ENCODE measurements around the gene LEFTY1.

Gene LEFTY1

GRCh38 chr1:225909477-225909876, 20.5 kb upstream of the LEFTY1 start:
- Histone ChIP-seq H3K9ac (ENCODE audit: low read length) (no peak overlapping the region), H3K36me3 (ENCODE audit: control insufficient read depth, insufficient read depth, low read length) (no peaks in the 10 kb centered on the region), H3K4me1 (ENCODE audit: control insufficient read depth, insufficient read depth, low read length) (peaks cover 33% of the 10 kb centered on the region), H3K9me3 (ENCODE audit: control insufficient read depth, low read length) (no peaks in the 10 kb centered on the region), H3K4me3 (ENCODE audit: low read length) (no peak overlapping the region), H3K27me3 (ENCODE audit: control insufficient read depth, insufficient read depth, low read length) (no peaks in the 10 kb centered on the region)

- no peak overlapping the region for H3K4me3 ChIP-seq (ENCODE audit: low read length)
- no peaks in the 10 kb centered on the region for H3K36me3 ChIP-seq (ENCODE audit: control insufficient read depth, insufficient read depth, low read length)
- H3K4me1 ChIP-seq (ENCODE audit: control insufficient read depth, insufficient read depth, low read length) = peaks cover 33% of the 10 kb centered on the region
- H3K9me3 ChIP-seq (ENCODE audit: control insufficient read depth, low read length) = no peaks in the 10 kb centered on the region
- no peaks in the 10 kb centered on the region for H3K27me3 ChIP-seq (ENCODE audit: control insufficient read depth, insufficient read depth, low read length)
- H3K9ac ChIP-seq (ENCODE audit: low read length) = no peak overlapping the region
Observed at GRCh38 chr1:225908773-225909172, 19.8 kb upstream of the LEFTY1 start.

DNA sequence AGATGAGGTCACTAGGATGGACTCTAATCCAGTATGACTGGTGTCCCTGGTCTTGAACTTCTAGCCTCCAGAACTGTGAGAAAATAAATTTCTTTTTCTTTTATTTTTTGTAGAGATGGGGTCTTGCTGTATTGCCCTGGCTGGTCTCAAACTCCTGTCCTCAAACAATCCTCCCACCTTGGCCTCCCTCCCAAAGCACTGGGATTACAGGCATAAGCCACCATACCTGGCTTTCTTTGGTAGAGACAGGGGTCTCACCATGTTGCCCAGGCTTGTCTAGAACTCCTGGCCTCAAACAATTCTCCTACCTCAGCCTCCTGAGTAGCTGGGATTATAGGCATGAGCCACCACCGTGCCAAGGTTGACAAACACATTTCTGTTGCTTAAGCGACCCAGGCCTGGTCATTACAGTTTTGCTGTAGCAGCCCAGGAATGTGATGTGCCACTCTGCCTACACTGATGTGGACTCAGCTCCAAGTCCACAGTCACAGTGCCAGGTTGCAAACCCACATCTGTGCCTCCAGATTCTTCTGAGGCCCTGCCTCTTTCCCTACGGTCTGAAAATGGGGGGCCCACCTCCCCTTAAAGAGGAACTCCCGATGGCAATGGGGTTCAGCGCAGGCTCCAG, 19.2 kb upstream of the LEFTY1 start:
- H3K9me3 ChIP-seq (ENCODE audit: control insufficient read depth, low read length) = no peaks in the 10 kb centered on the region
- no peak overlapping the region for H3K4me3 ChIP-seq (ENCODE audit: low read length)
- H3K36me3 ChIP-seq (ENCODE audit: control insufficient read depth, insufficient read depth, low read length) = no peaks in the 10 kb centered on the region
- H3K4me1 ChIP-seq (ENCODE audit: control insufficient read depth, insufficient read depth, low read length) = peaks cover 33% of the 10 kb centered on the region
- no peak overlapping the region for H3K9ac ChIP-seq (ENCODE audit: low read length)
- no peaks in the 10 kb centered on the region for H3K27me3 ChIP-seq (ENCODE audit: control insufficient read depth, insufficient read depth, low read length)

- no peak overlapping the region for H3K9ac ChIP-seq (ENCODE audit: low read length)
- H3K4me1 ChIP-seq (ENCODE audit: control insufficient read depth, insufficient read depth, low read length) = peaks cover 33% of the 10 kb centered on the region
- H3K27me3 ChIP-seq (ENCODE audit: control insufficient read depth, insufficient read depth, low read length) = no peaks in the 10 kb centered on the region
- H3K9me3 ChIP-seq (ENCODE audit: control insufficient read depth, low read length) = no peaks in the 10 kb centered on the region
- H3K36me3 ChIP-seq (ENCODE audit: control insufficient read depth, insufficient read depth, low read length) = no peaks in the 10 kb centered on the region
- H3K4me3 ChIP-seq (ENCODE audit: low read length) = no peak overlapping the region
Observed at GRCh38 chr1:225907341-225907740, 18.4 kb upstream of the LEFTY1 start.

DNA sequence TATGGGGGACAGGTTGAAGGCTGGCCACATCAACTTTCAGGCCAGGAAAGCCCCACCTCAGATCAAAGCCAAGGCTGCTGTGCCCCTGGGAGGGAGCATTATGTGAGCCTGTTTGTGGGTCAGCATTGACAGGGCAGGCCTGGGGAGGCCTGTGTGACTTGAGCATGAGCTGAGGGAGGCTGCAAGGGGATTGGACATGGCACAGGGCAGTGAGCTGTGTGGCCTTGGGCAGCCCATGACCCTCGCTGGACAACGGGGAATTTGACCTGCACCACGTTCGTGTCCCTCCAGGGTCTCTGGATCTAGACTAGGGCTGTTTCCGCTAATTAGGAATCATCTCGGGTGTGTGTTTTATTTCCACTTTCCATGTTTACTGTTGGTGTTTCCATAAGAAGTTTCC, 17.5 kb upstream of the LEFTY1 start:
- no peaks in the 10 kb centered on the region for H3K27me3 ChIP-seq (ENCODE audit: control insufficient read depth, insufficient read depth, low read length)
- H3K4me3 ChIP-seq (ENCODE audit: low read length) = no peak overlapping the region
- no peaks in the 10 kb centered on the region for H3K9me3 ChIP-seq (ENCODE audit: control insufficient read depth, low read length)
- H3K4me1 ChIP-seq (ENCODE audit: control insufficient read depth, insufficient read depth, low read length) = peaks cover 32% of the 10 kb centered on the region
- H3K36me3 ChIP-seq (ENCODE audit: control insufficient read depth, insufficient read depth, low read length) = no peaks in the 10 kb centered on the region
- H3K9ac ChIP-seq (ENCODE audit: low read length) = no peak overlapping the region

DNA sequence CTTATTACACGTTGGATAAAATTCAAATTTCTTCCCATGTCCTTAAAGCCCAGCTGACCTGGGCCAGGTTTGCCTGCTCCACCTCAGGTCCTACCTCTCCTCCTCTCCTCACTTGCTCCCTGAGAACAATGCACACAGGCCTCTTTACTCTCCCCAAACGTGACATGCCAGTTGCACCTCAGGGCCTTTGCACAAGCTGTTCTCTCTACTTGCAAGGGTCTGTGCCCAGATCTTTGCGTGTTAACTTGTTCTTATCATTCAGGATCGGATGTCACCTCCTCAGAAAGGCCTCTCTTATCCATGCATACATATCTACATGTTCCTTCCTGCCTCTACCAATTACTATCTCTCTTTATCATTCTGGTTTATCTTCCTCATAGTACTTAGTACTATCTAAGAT, 14.7 kb upstream of the LEFTY1 start:
- H3K27me3 ChIP-seq (ENCODE audit: control insufficient read depth, insufficient read depth, low read length) = no peaks in the 10 kb centered on the region
- no peak overlapping the region for H3K4me3 ChIP-seq (ENCODE audit: low read length)
- H3K9me3 ChIP-seq (ENCODE audit: control insufficient read depth, low read length) = no peaks in the 10 kb centered on the region
- no peaks in the 10 kb centered on the region for H3K36me3 ChIP-seq (ENCODE audit: control insufficient read depth, insufficient read depth, low read length)
- peaks cover 11% of the 10 kb centered on the region for H3K4me1 ChIP-seq (ENCODE audit: control insufficient read depth, insufficient read depth, low read length)
- H3K9ac ChIP-seq (ENCODE audit: low read length) = no peak overlapping the region

- no peak overlapping the region for H3K9ac ChIP-seq (ENCODE audit: low read length)
- H3K36me3 ChIP-seq (ENCODE audit: control insufficient read depth, insufficient read depth, low read length) = no peaks in the 10 kb centered on the region
- no peak overlapping the region for H3K4me3 ChIP-seq (ENCODE audit: low read length)
- H3K9me3 ChIP-seq (ENCODE audit: control insufficient read depth, low read length) = no peaks in the 10 kb centered on the region
- H3K27me3 ChIP-seq (ENCODE audit: control insufficient read depth, insufficient read depth, low read length) = no peaks in the 10 kb centered on the region
- H3K4me1 ChIP-seq (ENCODE audit: control insufficient read depth, insufficient read depth, low read length) = peaks cover 27% of the 10 kb centered on the region
Observed at GRCh38 chr1:225899044-225899925, 10.3 kb upstream of the LEFTY1 start.

- Histone ChIP-seq H3K9ac (ENCODE audit: low read length) (no peak overlapping the region), H3K27me3 (ENCODE audit: control insufficient read depth, insufficient read depth, low read length) (no peaks in the 10 kb centered on the region), H3K4me3 (ENCODE audit: low read length) (no peak overlapping the region), H3K4me1 (ENCODE audit: control insufficient read depth, insufficient read depth, low read length) (peaks cover 27% of the 10 kb centered on the region), H3K9me3 (ENCODE audit: control insufficient read depth, low read length) (no peaks in the 10 kb centered on the region), H3K36me3 (ENCODE audit: control insufficient read depth, insufficient read depth, low read length) (no peaks in the 10 kb centered on the region)
Observed at GRCh38 chr1:225897595-225898514, 8.9 kb upstream of the LEFTY1 start.

DNA sequence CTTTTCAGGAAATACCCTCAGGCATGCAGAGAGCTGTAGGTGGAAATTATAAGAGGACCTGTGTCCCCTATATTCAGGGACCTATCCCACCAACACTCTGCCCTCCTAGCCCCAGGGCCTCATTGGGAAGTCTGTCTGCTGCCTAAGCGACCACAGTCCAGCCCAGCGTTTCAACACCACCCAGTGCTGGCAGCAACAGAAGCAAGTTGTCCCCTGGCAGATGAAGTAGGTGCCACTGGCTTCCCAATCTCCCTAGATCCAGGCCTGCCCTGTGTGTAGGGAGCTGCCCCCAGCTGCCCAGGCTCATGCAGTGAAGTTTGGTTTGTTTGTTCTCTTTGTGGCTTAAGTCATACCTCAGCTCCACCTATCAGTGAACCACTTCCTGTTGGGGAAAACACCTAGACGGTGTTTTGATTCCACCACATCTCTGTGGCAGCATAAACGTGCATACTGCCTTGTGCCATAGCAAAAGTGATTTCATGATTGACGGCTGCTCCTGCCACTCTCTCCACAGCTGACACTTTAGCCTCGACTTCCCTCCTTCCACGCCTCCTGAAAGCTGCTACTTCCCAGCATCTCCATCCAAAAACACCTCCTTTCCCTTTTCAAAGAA, 8.1 kb upstream of the LEFTY1 start:
- H3K27me3 ChIP-seq (ENCODE audit: control insufficient read depth, insufficient read depth, low read length) = no peaks in the 10 kb centered on the region
- no peaks in the 10 kb centered on the region for H3K36me3 ChIP-seq (ENCODE audit: control insufficient read depth, insufficient read depth, low read length)
- no peak overlapping the region for H3K4me3 ChIP-seq (ENCODE audit: low read length)
- H3K9me3 ChIP-seq (ENCODE audit: control insufficient read depth, low read length) = no peaks in the 10 kb centered on the region
- peak overlapping the region; percentile 45 for H3K9ac ChIP-seq (ENCODE audit: low read length)
- H3K4me1 ChIP-seq (ENCODE audit: control insufficient read depth, insufficient read depth, low read length) = peaks cover 31% of the 10 kb centered on the region

DNA sequence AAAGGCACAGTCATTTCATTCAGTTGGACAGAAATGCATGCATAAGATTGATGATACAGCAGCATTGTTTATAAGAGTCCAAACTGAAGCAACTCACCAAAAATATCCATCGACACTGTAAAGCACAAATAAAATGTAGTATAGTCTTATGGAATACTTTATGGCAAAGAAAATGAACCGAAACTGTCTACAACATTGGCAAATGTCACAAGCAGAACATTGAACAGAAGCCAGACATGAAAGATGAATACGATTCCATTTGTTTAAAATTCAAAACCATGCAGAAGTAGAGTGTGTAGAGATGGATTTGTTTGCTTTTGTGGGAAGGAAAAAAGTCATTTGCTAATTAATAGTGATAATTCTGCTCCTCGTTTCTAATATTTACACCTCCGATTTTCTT, 7.5 kb upstream of the LEFTY1 start:
- Histone ChIP-seq H3K4me1 (ENCODE audit: control insufficient read depth, insufficient read depth, low read length) (peaks cover 33% of the 10 kb centered on the region), H3K4me3 (ENCODE audit: low read length) (no peak overlapping the region), H3K9ac (ENCODE audit: low read length) (peak overlapping the region; percentile 45), H3K36me3 (ENCODE audit: control insufficient read depth, insufficient read depth, low read length) (no peaks in the 10 kb centered on the region), H3K9me3 (ENCODE audit: control insufficient read depth, low read length) (no peaks in the 10 kb centered on the region), H3K27me3 (ENCODE audit: control insufficient read depth, insufficient read depth, low read length) (no peaks in the 10 kb centered on the region)

GRCh38 chr1:225892307-225892706, 3.4 kb upstream of the LEFTY1 start:
- no peaks in the 10 kb centered on the region for H3K9me3 ChIP-seq (ENCODE audit: control insufficient read depth, low read length)
- H3K4me1 ChIP-seq (ENCODE audit: control insufficient read depth, insufficient read depth, low read length) = peaks cover 49% of the 10 kb centered on the region
- H3K36me3 ChIP-seq (ENCODE audit: control insufficient read depth, insufficient read depth, low read length) = no peaks in the 10 kb centered on the region
- H3K27me3 ChIP-seq (ENCODE audit: control insufficient read depth, insufficient read depth, low read length) = no peaks in the 10 kb centered on the region
- no peak overlapping the region for H3K9ac ChIP-seq (ENCODE audit: low read length)
- H3K4me3 ChIP-seq (ENCODE audit: low read length) = no peak overlapping the region
